AG09319 (cell line): Measurements from ENCODE around the gene SLC39A11.

Experiments
- DNase-seq: peaks from one replicate; pipeline ENCODE4 v3.0.0-alpha.2; 2010; ENCODE audit warnings: low read depth; ENCODE audit errors: extremely low read depth
- CTCF ChIP-seq: IDR thresholded peaks from 2 replicates; pipeline ENCODE4 v1.5.1; 2011; ENCODE audit warnings: low read depth, mild to moderate bottlenecking, inconsistent platforms, low read length, moderate library complexity

The SLC39A11 gene

DNA sequence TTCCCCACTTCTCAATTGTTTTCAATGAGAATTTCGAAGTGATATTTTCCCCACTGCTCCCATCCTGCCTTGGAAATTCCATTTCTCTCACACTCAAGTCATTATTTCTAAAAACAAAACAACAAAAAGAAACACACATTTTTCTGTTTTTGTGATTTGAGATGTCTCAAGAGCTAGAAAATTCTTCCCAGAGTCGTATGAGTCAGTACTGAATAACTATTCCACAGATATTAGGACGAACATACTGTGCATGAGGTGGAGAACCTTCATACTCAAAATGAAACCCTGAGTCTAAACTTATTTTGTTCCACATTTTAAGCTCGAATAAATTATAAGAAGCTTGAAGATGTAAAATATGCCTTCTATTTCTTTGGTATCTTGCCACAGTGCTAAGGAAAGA lies 204.6 kb downstream of the SLC39A11 start:
- no peak for DNase-seq
- TF ChIP-seq CTCF: no peak

DNA sequence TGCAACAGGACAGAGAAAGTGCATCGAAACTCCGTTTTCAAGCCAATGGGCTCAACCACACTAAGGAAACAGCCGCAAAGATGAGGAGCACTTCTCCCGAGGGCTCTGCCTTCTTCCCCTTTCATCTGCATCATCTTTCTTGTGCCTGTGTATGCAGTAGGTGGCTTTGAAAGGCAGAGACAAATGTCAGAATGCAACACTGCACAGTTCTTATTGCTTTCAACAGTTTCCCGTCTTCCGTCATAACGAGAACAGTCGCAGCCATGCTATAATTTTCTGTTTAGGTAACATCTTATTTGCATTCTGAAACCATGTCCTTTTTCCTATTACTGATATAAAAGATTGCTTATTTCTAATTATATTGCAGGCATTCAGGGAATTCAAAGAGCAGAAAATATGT lies 205.2 kb downstream of the SLC39A11 start:
- DNase-seq: no peak
- TF ChIP-seq CTCF: no peak

GRCh38 chr17:72886622-72887021 lies 205.9 kb downstream of the SLC39A11 start:
- no peak for TF ChIP-seq CTCF
- no peak for DNase-seq

DNA sequence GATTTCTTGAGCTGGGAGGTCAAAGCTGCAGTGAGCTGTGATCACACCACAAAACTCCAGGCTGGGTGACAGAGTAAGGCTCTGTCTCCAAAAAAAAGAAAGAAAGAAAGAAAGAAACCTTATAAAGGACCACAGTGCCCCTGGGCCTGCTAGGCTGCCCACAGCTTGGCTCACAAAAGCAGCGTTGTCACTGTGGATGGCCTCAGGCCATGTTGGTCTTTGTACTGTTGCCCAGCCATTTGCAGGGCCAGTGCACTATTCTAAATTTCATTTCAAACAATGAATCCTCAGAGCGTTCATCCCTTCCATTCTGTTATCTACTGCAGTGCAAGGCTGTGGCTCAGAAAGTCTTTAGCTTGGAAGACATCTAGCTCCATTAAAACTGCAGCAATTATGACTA lies 208.4 kb downstream of the SLC39A11 start:
- no peak for TF ChIP-seq CTCF
- no peak for DNase-seq

- no peak for DNase-seq
- no peak for TF ChIP-seq CTCF
Observed at GRCh38 chr17:72883351-72883750, 209.1 kb downstream of the SLC39A11 start.

DNA sequence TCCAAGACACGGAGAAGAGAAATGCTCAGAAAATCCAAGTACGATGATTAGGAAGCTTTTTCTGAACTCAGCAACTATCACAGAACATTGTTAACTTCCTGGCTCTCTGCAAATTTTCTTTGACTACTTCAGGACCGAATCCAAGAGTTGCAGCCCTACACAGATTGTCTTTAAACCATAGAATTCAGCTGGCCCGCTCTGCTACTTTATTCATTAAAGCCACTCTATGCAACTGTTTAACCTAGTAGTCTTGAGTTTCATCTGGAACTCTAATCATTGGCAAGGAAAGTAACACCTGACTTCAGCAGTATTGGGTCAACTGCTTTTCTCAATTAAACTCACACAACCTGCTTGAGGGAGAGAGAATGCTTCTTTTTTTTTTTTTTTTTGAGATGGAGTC lies 210.1 kb downstream of the SLC39A11 start:
- no peak for TF ChIP-seq CTCF
- no peak for DNase-seq

DNA sequence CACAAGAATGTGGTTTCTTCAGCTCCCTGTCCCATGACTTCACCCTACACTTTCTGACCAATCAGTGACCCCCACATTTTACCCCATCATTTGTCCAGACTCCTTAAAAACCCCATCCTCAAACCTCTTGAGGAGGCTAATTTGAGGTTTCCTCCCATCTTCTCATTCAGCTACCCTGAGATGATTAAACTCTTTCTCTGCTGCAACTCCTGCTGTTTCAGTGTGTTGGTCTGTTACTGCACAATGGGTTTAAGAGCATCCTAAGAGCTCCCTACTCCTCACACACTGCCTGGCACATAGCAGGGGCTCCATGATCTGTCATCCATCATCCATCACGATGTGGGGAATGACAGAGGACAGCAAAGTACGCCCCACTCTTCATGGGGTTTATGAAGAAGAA lies 212.6 kb downstream of the SLC39A11 start:
- no peak for DNase-seq
- no peak for TF ChIP-seq CTCF
